GM19193 (cell line): ENCODE results near the gene GULP1.

ENCODE experiments used
- POLR2A ChIP-seq: IDR thresholded peaks from 4 replicates; pipeline ENCODE4 v1.6.1; 2011; ENCODE audit not compliant: insufficient read depth, insufficient read length; ENCODE audit errors: extremely low read depth

Gene GULP1

GRCh38 chr2:188506843-188507242 is 215.2 kb downstream of the GULP1 start:
- TF ChIP-seq POLR2A, result no peak

- TF ChIP-seq POLR2A, result no peak
These were observed 219.7 kb downstream of the GULP1 start for GRCh38 chr2:188511346-188511745.

GRCh38 chr2:188512456-188512855 is 220.8 kb downstream of the GULP1 start:
- no peak for TF ChIP-seq POLR2A

GRCh38 chr2:188515918-188516317 is 224.2 kb downstream of the GULP1 start:
- no peak for TF ChIP-seq POLR2A

GRCh38 chr2:188517549-188518215 is 226.0 kb downstream of the GULP1 start:
- no peak for TF ChIP-seq POLR2A

- no peak for TF ChIP-seq POLR2A
These were observed 226.7 kb downstream of the GULP1 start for GRCh38 chr2:188518381-188518780.

GRCh38 chr2:188519136-188519535 is 227.5 kb downstream of the GULP1 start:
- no peak for TF ChIP-seq POLR2A

- no peak for TF ChIP-seq POLR2A
These were observed 230.8 kb downstream of the GULP1 start for GRCh38 chr2:188522517-188522916.

GRCh38 chr2:188523919-188524318 is 232.2 kb downstream of the GULP1 start:
- no peak for TF ChIP-seq POLR2A

GRCh38 chr2:188524519-188525113 is 232.9 kb downstream of the GULP1 start:
- TF ChIP-seq POLR2A, result no peak

- TF ChIP-seq POLR2A, result no peak
These were observed 235.0 kb downstream of the GULP1 start for GRCh38 chr2:188526701-188527100.

GRCh38 chr2:188527141-188527540 is 235.5 kb downstream of the GULP1 start:
- TF ChIP-seq POLR2A, result no peak

- TF ChIP-seq POLR2A, result no peak
These were observed 235.9 kb downstream of the GULP1 start for GRCh38 chr2:188527581-188527993.

- no peak for TF ChIP-seq POLR2A
These were observed 238.0 kb downstream of the GULP1 start for GRCh38 chr2:188529710-188530109.

- TF ChIP-seq POLR2A, result no peak
These were observed 243.2 kb downstream of the GULP1 start for GRCh38 chr2:188534875-188535274.

GRCh38 chr2:188551671-188552070 is 260.0 kb downstream of the GULP1 start:
- TF ChIP-seq POLR2A, result no peak
